Muscle layer of colon (tissue), 2 donors: Measurements from ENCODE around the gene BANP.

Experiments
- H3K27ac ChIP-seq: one replicate; pipeline ENCODE4 v1.7.0; 2013; ENCODE audit warnings: low read depth, mild to moderate bottlenecking, low read length, moderate library complexity
- H3K27me3 ChIP-seq, 2 donors: one replicate each; pipeline ENCODE4 v1.7.0; 2013; ENCODE audit warnings: low read length in 2 of 2, mild to moderate bottlenecking in 2 of 2; ENCODE audit not compliant: insufficient read depth in 2 of 2, control insufficient read depth in 1 of 2
- H3K36me3 ChIP-seq: one replicate; pipeline ENCODE4 v1.7.0; 2013; ENCODE audit warnings: mild to moderate bottlenecking, low read length; ENCODE audit not compliant: insufficient read depth
- H3K4me1 ChIP-seq: one replicate; pipeline ENCODE4 v1.7.0; 2013; ENCODE audit warnings: mild to moderate bottlenecking, low read length; ENCODE audit not compliant: insufficient read depth
- H3K4me3 ChIP-seq, 2 donors: one replicate each; pipeline ENCODE4 v1.7.0; 2013; ENCODE audit warnings: low read length in 2 of 2, low read depth in 1 of 2, mild to moderate bottlenecking in 1 of 2, moderate library complexity in 1 of 2
- H3K9ac ChIP-seq: one replicate; pipeline ENCODE4 v1.7.0; 2013; ENCODE audit warnings: low read length
- H3K9me3 ChIP-seq: one replicate; pipeline ENCODE4 v1.7.0; 2013; ENCODE audit warnings: mild to moderate bottlenecking, low read length
- donor health status: abdominal sarcoma.
- donor health status: Adenocarcinoma of cecum.

BANP gene

GRCh38 chr16:88063211-88063773, 112.1 kb downstream of the BANP start:
- Histone ChIP-seq H3K27me3 (no peaks in the 10 kb centered on the region), H3K27ac (no peak overlapping the region), H3K36me3 (no peaks in the 10 kb centered on the region), H3K9me3 (no peaks in the 10 kb centered on the region), H3K4me1 (peaks cover 19% of the 10 kb centered on the region), H3K9ac (no peak overlapping the region), H3K4me3 (no peak overlapping the region)

DNA sequence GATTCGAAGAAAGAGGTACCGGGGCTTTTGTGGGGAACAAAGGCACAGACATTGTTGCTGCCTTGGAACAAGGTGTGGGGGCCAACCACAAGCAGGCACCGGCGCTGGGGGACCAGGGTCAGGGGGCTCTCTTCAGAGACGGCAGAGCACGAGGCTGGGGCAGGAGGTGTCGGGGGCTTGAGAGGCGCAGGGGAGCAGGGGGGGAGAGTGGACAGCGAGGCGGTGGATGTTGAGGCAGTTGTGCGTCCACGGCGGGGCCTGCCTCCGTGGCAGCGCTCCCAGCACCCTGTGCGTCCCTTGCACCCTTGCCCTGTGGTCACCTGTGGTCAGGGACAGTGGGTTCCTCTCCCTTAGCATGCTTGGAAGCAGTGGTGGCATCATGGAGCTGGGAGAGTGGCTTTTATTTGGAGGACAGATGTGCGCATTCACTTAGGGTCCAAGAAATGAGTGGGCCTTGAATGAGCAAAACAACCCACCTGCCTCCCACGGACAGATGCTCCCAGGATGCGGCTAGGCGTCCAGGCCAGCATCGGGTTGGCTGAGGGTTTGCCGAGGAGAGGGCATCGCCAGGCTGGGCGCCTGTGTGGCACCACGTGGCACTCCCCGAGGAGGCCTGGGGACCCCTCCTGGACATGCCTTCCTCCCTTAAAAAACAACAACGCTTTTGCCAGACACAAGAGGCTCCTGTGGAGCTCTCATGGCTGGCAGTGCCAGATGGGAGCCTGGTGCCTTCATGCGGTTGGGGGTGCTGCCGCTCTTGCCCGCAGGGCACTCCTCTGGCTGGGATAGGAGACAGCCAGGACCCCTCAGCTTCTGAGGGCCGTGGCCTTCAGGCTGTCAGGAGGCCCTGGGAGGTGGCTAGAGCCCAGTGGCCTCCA, 113.0 kb downstream of the BANP start:
- no peak overlapping the region for H3K27ac ChIP-seq
- no peaks in the 10 kb centered on the region for H3K27me3 ChIP-seq
- H3K36me3 ChIP-seq, result no peaks in the 10 kb centered on the region
- no peak overlapping the region for H3K4me3 ChIP-seq
- no peaks in the 10 kb centered on the region for H3K9me3 ChIP-seq
- H3K9ac ChIP-seq, result no peak overlapping the region
- peaks cover 19% of the 10 kb centered on the region for H3K4me1 ChIP-seq

- H3K27ac ChIP-seq, result no peak overlapping the region
- no peak overlapping the region for H3K9ac ChIP-seq
- peaks cover 6% of the 10 kb centered on the region for H3K36me3 ChIP-seq
- no peaks in the 10 kb centered on the region for H3K27me3 ChIP-seq
- no peaks in the 10 kb centered on the region for H3K9me3 ChIP-seq
- no peak overlapping the region for H3K4me3 ChIP-seq
- H3K4me1 ChIP-seq, result peaks cover 19% of the 10 kb centered on the region
Measured at GRCh38 chr16:88064889-88065746, 113.9 kb downstream of the BANP start.

- no peaks in the 10 kb centered on the region for H3K9me3 ChIP-seq
- H3K27me3 ChIP-seq, result no peaks in the 10 kb centered on the region
- no peak overlapping the region for H3K9ac ChIP-seq
- H3K27ac ChIP-seq, result no peak overlapping the region
- H3K4me3 ChIP-seq, result no peak overlapping the region
- peaks cover 7% of the 10 kb centered on the region for H3K36me3 ChIP-seq
- H3K4me1 ChIP-seq, result peaks cover 19% of the 10 kb centered on the region
Measured at GRCh38 chr16:88065747-88066142, 114.5 kb downstream of the BANP start.

GRCh38 chr16:88066234-88066633, 115.0 kb downstream of the BANP start:
- Histone ChIP-seq H3K27ac (no peak overlapping the region), H3K4me3 (no peak overlapping the region), H3K36me3 (peaks cover 7% of the 10 kb centered on the region), H3K9me3 (no peaks in the 10 kb centered on the region), H3K27me3 (no peaks in the 10 kb centered on the region), H3K4me1 (peaks cover 19% of the 10 kb centered on the region), H3K9ac (no peak overlapping the region)

DNA sequence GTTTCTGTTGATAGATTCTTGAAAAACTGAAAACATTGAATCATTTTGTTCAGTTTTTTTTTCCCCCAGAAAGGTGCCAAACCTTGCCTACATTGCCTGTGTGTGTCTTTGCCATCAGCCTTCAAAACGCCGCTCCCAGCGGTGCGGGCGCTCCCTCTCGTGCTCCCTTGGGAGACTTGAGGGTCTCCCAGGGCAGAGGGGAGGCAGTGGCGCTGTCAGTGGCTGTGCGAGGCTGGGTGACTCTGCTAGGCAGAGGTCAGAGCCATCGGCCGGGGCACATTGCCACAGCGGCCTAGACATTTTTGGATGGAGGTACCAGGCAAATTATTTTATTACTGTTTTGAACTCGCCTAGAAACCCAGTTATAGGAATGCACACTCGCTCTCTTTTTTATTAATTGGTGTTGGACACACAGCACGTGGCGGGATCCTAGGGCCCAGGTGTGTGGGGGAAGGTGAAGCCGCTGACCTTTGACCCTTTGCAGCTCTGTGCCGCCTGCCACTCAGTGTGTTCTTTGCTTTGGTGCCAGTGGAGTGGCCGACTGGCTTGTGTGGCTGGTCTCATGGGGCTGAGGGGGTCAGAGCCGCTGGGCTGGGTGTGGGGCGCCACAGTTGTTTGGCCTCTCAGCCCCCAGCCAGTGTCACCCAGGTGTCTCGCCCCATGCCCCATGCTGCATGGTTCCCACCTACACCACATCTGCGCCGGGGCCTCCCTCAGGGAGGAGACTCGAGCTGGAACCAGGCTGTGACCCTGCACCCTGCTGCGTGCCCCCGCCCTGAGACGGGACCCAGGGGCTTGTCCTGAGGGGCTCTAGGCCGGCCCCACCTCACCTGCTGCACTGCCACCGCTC, 115.7 kb downstream of the BANP start:
- Histone ChIP-seq H3K27me3 (no peaks in the 10 kb centered on the region), H3K9me3 (no peaks in the 10 kb centered on the region), H3K4me3 (no peak overlapping the region), H3K9ac (no peak overlapping the region), H3K27ac (no peak overlapping the region), H3K36me3 (peaks cover 7% of the 10 kb centered on the region), H3K4me1 (peaks cover 17% of the 10 kb centered on the region)

- H3K9me3 ChIP-seq, result no peaks in the 10 kb centered on the region
- H3K36me3 ChIP-seq, result peaks cover 7% of the 10 kb centered on the region
- peaks cover 9% of the 10 kb centered on the region for H3K4me1 ChIP-seq
- no peak overlapping the region for H3K27ac ChIP-seq
- no peak overlapping the region for H3K4me3 ChIP-seq
- H3K27me3 ChIP-seq, result no peaks in the 10 kb centered on the region
- H3K9ac ChIP-seq, result no peak overlapping the region
Measured at GRCh38 chr16:88067530-88068411, 116.5 kb downstream of the BANP start.

GRCh38 chr16:88068476-88069396, 117.5 kb downstream of the BANP start:
- no peak overlapping the region for H3K9ac ChIP-seq
- peaks cover 7% of the 10 kb centered on the region for H3K36me3 ChIP-seq
- no peaks in the 10 kb centered on the region for H3K9me3 ChIP-seq
- no peaks in the 10 kb centered on the region for H3K4me1 ChIP-seq
- H3K27me3 ChIP-seq, result no peaks in the 10 kb centered on the region
- H3K27ac ChIP-seq, result no peak overlapping the region
- no peak overlapping the region for H3K4me3 ChIP-seq

DNA sequence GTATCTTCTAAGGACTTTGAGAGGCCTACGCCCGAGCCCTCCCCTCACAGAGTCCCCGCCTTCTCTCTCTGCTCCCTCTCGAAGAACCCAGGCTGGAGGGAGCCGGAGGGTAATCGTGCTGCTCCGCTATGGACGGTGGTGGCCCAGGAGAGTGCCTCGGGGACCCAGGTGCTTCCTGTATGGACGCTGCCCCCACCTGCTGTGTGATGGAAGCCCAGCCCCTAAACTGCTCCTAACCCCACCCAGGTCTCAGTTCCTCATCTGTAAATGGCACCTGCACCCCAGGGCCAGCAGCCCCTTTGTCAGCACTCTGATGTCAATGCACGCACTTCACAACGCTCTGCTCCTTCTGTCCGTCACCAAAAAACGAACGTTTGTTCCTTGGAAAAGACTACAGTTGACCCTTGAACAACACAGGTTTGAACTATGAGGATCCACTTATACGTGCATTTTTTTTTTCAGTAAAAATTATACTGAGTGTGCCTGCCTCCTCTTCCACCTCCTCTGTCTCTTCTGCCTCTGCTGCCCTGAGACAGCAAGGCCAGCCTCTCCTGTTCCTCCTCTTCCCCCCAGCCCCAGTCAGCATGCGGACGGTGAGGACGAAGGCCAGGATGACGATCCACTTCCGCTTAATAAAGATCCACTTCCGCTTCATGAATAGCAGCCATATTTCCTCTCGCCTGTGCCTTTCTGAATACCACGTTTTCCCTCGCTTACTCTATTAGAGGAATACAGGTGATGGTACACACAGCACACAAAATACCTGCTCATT, 118.3 kb downstream of the BANP start:
- no peak overlapping the region for H3K9ac ChIP-seq
- no peaks in the 10 kb centered on the region for H3K9me3 ChIP-seq
- H3K27me3 ChIP-seq, result no peaks in the 10 kb centered on the region
- no peak overlapping the region for H3K27ac ChIP-seq
- no peak overlapping the region for H3K4me3 ChIP-seq
- H3K36me3 ChIP-seq, result peaks cover 7% of the 10 kb centered on the region
- no peaks in the 10 kb centered on the region for H3K4me1 ChIP-seq
